K562 (cell line): ENCODE measurements around the gene MRPS26. TPM values are rescaled to one million over a fixed set of nuclear protein-coding genes. Genes with fewer than 3 reads are reported as not detected.

ENCODE experiments used
- ATAC-seq: fragments of 200-7000 bp; cut with Tn5 transposase; 3 replicates; pipeline ENCODE4 v1.9.1; 2020; ENCODE audit warnings: moderate library complexity
- BruUV-seq: library from RNA; stranded (reverse); fragments of 400-500 nt; replicated peaks from 2 replicates; lab custom pipeline; 2021; lab: Mats Ljungman, UMichigan
- CTCF ChIA-PET: fragments of 300-600 bp; formaldehyde crosslinking; extraction: SDS; loops from one replicate; lab custom pipeline; 2021; ENCODE audit warnings: low intra/inter-chr PET ratio; lab: Yijun Ruan, JAX
- POLR2A ChIA-PET: fragments of 300-600, 350-650 bp; sonication (Branson Sonifier 250); formaldehyde crosslinking; extraction: SDS; loops from one replicate; lab custom pipeline; 2021; ENCODE audit warnings: antibody characterized with exemption, inconsistent platforms; lab: Yijun Ruan, JAX
- DNase-seq, 4 experiments: peaks; one replicate each; pipeline versions ENCODE4 v3.0.0 to v3.0.0-alpha.2; 2011 to 2018; ENCODE audit warnings: low spot score in 3 of 4, mixed read lengths in 3 of 4; ENCODE audit errors: extremely low read depth in 1 of 4
- FAIRE-seq: peaks from 2 replicates; lab custom pipeline; 2011; peaks lifted over from hg19 to GRCh38; lab: Jason Lieb, UNC
- H2AFZ ChIP-seq: 2 replicates; pipeline ENCODE4 v1.6.0; 2011; ENCODE audit warnings: low read depth, low read length, control low read depth, inconsistent platforms
- H3K27ac ChIP-seq: fragments of 200-600 bp; 3 replicates; pipeline ENCODE4 v1.8.0; 2011; ENCODE audit warnings: low read depth, mild to moderate bottlenecking, control low read depth, inconsistent platforms, low read length, moderate library complexity, mixed read lengths; ENCODE audit errors: extremely low read depth
- H3K27me3 ChIP-seq, 2 experiments: fragments of 300-600 bp in 1 of 2; 2 replicates in 1 of 2; 3 replicates in 1 of 2; pipeline versions ENCODE4 v1.6.0 to v1.8.0; 2011; ENCODE audit warnings: inconsistent platforms in 2 of 2, low read length in 2 of 2, mild to moderate bottlenecking in 1 of 2, mixed read lengths in 1 of 2, moderate library complexity in 1 of 2; ENCODE audit not compliant: control insufficient read depth in 2 of 2, insufficient read depth in 2 of 2
- H3K36me3 ChIP-seq: fragments of 300-600 bp; 3 replicates; pipeline ENCODE4 v1.8.0; 2011; ENCODE audit warnings: mild to moderate bottlenecking, low read length, inconsistent platforms; ENCODE audit not compliant: control insufficient read depth, insufficient read depth
- H3K4me1 ChIP-seq, 2 experiments: fragments of 200-600 bp in 1 of 2; replicated peaks in 1 of 2; 2 replicates in 1 of 2; 3 replicates in 1 of 2; pipeline versions ENCODE4 v1.5.1 to v1.8.0; 2011; ENCODE audit warnings: inconsistent platforms in 2 of 2, low read length in 2 of 2, mild to moderate bottlenecking in 1 of 2, mixed read lengths in 1 of 2, moderate library complexity in 1 of 2; ENCODE audit not compliant: control insufficient read depth in 2 of 2, insufficient read depth in 2 of 2
- H3K4me2 ChIP-seq: 2 replicates; pipeline ENCODE4 v1.6.1; 2011; ENCODE audit warnings: low read length, control low read depth, inconsistent platforms, mixed read lengths; ENCODE audit not compliant: insufficient read depth
- H3K4me3 ChIP-seq: fragments of 200-600 bp; sonication (generic), shearing (Covaris generic); 2 replicates; pipeline ENCODE4 v1.5.1; 2016; ENCODE audit warnings: control low read depth, inconsistent platforms
- H3K79me2 ChIP-seq: fragments of 200-600 bp; 3 replicates; pipeline ENCODE4 v1.8.0; 2011; ENCODE audit warnings: low read length, inconsistent platforms; ENCODE audit not compliant: control insufficient read depth, insufficient read depth
- H3K9ac ChIP-seq, 2 experiments: 2 replicates each; pipeline versions ENCODE4 v1.6.0 to v1.6.1; 2011; ENCODE audit warnings: low read depth in 2 of 2, low read length in 2 of 2, control low read depth in 1 of 2, inconsistent platforms in 1 of 2, mild to moderate bottlenecking in 1 of 2, mixed read lengths in 1 of 2; ENCODE audit not compliant: insufficient read depth in 1 of 2
- H3K9me1 ChIP-seq: one replicate; pipeline ENCODE4 v1.6.0; 2011; ENCODE audit warnings: inconsistent platforms, mild to moderate bottlenecking, low read length, moderate library complexity; ENCODE audit not compliant: control insufficient read depth, insufficient read depth
- H3K9me3 ChIP-seq: replicated peaks from 2 replicates; pipeline ENCODE4 v1.5.1; 2011; ENCODE audit warnings: low read depth, low read length, inconsistent platforms; ENCODE audit not compliant: control insufficient read depth, insufficient read depth
- H4K20me1 ChIP-seq: replicated peaks from 2 replicates; pipeline ENCODE4 v1.6.1; 2011; ENCODE audit warnings: low read length, inconsistent platforms, mixed read lengths; ENCODE audit not compliant: control insufficient read depth, insufficient read depth
- ATF7 ChIP-seq: fragments of 450-650 bp; IDR thresholded peaks from 2 replicates; pipeline ENCODE4 v1.7.1; 2014; ENCODE audit warnings: mild to moderate bottlenecking, moderate library complexity
- CTBP1 ChIP-seq: fragments of 450-650 bp; IDR thresholded peaks from 2 replicates; pipeline ENCODE4 v1.6.1; 2016; ENCODE audit warnings: borderline replicate concordance
- ELK3 ChIP-seq: fragments of 450-650 bp; formaldehyde crosslinking; IDR thresholded peaks from 2 replicates; pipeline ENCODE4 v1.4.0; 2020; ENCODE audit warnings: mild to moderate bottlenecking
- HNRNPL ChIP-seq: fragments of 200-400 bp; formaldehyde crosslinking; IDR thresholded peaks from 2 replicates; pipeline ENCODE4 v1.6.1; 2017; ENCODE audit warnings: low read depth, mild to moderate bottlenecking, low read length
- NFE2L1 ChIP-seq: fragments of 450-650 bp; IDR thresholded peaks from 2 replicates; pipeline ENCODE4 v1.6.1; 2016; ENCODE audit warnings: missing genetic modification characterization, low read depth, mild to moderate bottlenecking, missing compliant biosample characterization, moderate library complexity, borderline replicate concordance
- NR2C2 ChIP-seq, 2 experiments: fragments of 200-800 bp in 1 of 2; sonication (Bioruptor generic) in 1 of 2; sonication (generic) in 1 of 2; formaldehyde crosslinking in 1 of 2; IDR thresholded peaks; 2 replicates each; pipeline versions ENCODE4 v1.6.1 to v1.8.0; 2016 to 2022; ENCODE audit warnings: mild to moderate bottlenecking in 1 of 2, missing compliant biosample characterization in 1 of 2, missing genetic modification characterization in 1 of 2, missing genetic modification reagents in 1 of 2
- PREB ChIP-seq: sonication (generic); formaldehyde crosslinking; IDR thresholded peaks from 2 replicates; pipeline ENCODE4 v1.8.1; 2023; ENCODE audit warnings: mild to moderate bottlenecking, missing genetic modification reagents
- TAL1 ChIP-seq: fragments of 450-650 bp; IDR thresholded peaks from 2 replicates; pipeline ENCODE4 v1.6.1; 2016; ENCODE audit warnings: mild to moderate bottlenecking
- TFE3 ChIP-seq: fragments of 450-650 bp; formaldehyde crosslinking; IDR thresholded peaks from 2 replicates; pipeline ENCODE4 v1.4.0; 2020; ENCODE audit warnings: mild to moderate bottlenecking, mixed read lengths
- ZFX ChIP-seq: sonication (generic); formaldehyde crosslinking; IDR thresholded peaks from 2 replicates; pipeline ENCODE4 v1.8.0; 2022; ENCODE audit warnings: mild to moderate bottlenecking, missing genetic modification reagents, moderate library complexity
- ZNF239 ChIP-seq: fragments of 250-450 bp; sonication (Bioruptor Pico); IDR thresholded peaks from 2 replicates; pipeline ENCODE4 v1.4.0; 2020; ENCODE audit warnings: mild to moderate bottlenecking
- ZNF41 ChIP-seq: fragments of 250-450 bp; sonication (Bioruptor Pico); conservative IDR thresholded peaks from 2 replicates; pipeline ENCODE4 v1.4.0; 2020; ENCODE audit warnings: mild to moderate bottlenecking
- ZNF592 ChIP-seq: fragments of 450-650 bp; IDR thresholded peaks from 2 replicates; pipeline ENCODE4 v1.6.1; 2017; ENCODE audit warnings: antibody characterized with exemption, mild to moderate bottlenecking
- WGBS: fragments of 100-300 bp; shearing (Covaris generic); methylation state at CpG from one replicate; pipeline ENCODE4 v1.1.6; 2016; ENCODE audit warnings: low coverage, mixed read lengths; ENCODE audit not compliant: insufficient coverage; ENCODE audit errors: missing lambda C conversion rate; 5-methylcytosine and 5-hydroxymethylcytosine counted together
- in situ Hi-C: fragments of 300-500 bp; cut with MboI; formaldehyde crosslinking; loops from 4 replicates; pipeline ENCODE4 v1.15.0; 2018; ENCODE audit warnings: inconsistent platforms, mixed read lengths
- intact Hi-C: fragments of 100-400 bp; cut with micrococcal nuclease; formaldehyde crosslinking; loops from 2 replicates; pipeline ENCODE4 v1.14.2; 2022
- polyA plus RNA-seq, 8 experiments: library from polyadenylated mRNA; depleted of rRNA in 4 of 8; stranded (reverse) in 5 of 8; unstranded in 3 of 8; fragments of >200 nt; fragmentation: Nextera tagmentation in 2 of 8; fragmentation: Illumina TruSeq in 1 of 8; extraction: Ambion mirVana in 2 of 8; extraction: Trizol in 1 of 8; gene quantifications; 2 replicates each; pipeline versions ENCODE4 v1.2.1 to v1.2.3, GENCODE V29; 2011 to 2014; ENCODE audit warnings: inconsistent platforms in 1 of 8, missing spikeins in 1 of 8
- total RNA-seq, 7 experiments: library from RNA; depleted of rRNA in 6 of 7; stranded (reverse); fragments of >200 nt in 6 of 7; fragmentation: Illumina TruSeq in 2 of 7; extraction: Trizol in 2 of 7; gene quantifications; 2 replicates each; pipeline versions ENCODE4 v1.2.1 to v1.2.3, GENCODE V29; 2011 to 2021; ENCODE audit warnings: low replicate concordance in 1 of 7

The MRPS26 gene
- total and polyA plus RNA-seq, 9 of the 15 experiments (the other 6 are each of a cell fraction or from before 2014, with no cell fraction given) = 2.7 to 70.5 (median 28.8) TPM

GRCh38 chr20:3077618-3078134, 31.8 kb downstream of the MRPS26 start:
- peak; percentile 61 to 85 (median 70) for DNase-seq
- peak overlapping the region in 1 of 2 experiments; percentile 37; a peak in 2 of 4 replicates for H3K9ac ChIP-seq
- H3K4me1 ChIP-seq = peaks cover 11 to 18% of the 10 kb centered on the region in 2 experiments; a peak in 4 of 5 replicates
- 0 out of 2 replicates have a peak overlapping the region, but pooled peaks have one; percentile 5 for H3K4me3 ChIP-seq
- FAIRE-seq = peak; percentile 99
- no peaks in the 10 kb centered on the region for H3K9me3 ChIP-seq
- peak overlapping the region; percentile 91 for H2AFZ ChIP-seq
- no peaks in the 10 kb centered on the region for H4K20me1 ChIP-seq
- H3K36me3 ChIP-seq = no peaks in the 10 kb centered on the region
- no peaks in the 10 kb centered on the region for H3K79me2 ChIP-seq
- BruUV-seq = no TSS peak
- H3K4me2 ChIP-seq = peak overlapping the region; percentile 67
- in situ Hi-C loops = no loop called here
- POLR2A ChIA-PET = interaction anchor here (0.6 to 1.1 kb wide), 7 partner anchors 11 to 81 kb away, joined by 3 to 5 read pairs (median 3); partner anchors contain the start of gene MRPS26
- intact Hi-C loops = loop anchor here (1.0 kb wide), 1 partner anchor 23 kb away; no protein-coding TSS in a partner anchor
- WGBS = 2% methylated on average over 4 of the region's 4 CpGs
- peak overlapping the region; percentile 81 for H3K27ac ChIP-seq
- CTCF ChIA-PET = no interaction called here
- no peaks in the 10 kb centered on the region for H3K9me1 ChIP-seq
- H3K27me3 ChIP-seq = no peaks in the 10 kb centered on the region
- peak; percentile 94 for ATAC-seq
- TF ChIP-seq ELK3 (CRISPR knock-in tag) (no peak), NR2C2 (CRISPR knock-in tag; IDR thresholded peaks at IDR 0.05) (0 out of 2 replicates have a peak, but pooled peaks have one; percentile 22), NR2C2 (tag; IDR thresholded peaks at IDR 0.05) (0 out of 2 replicates have a peak, but pooled peaks have one; percentile 18), ZNF239 (CRISPR knock-in tag) (no peak), TAL1 (peak; percentile 74), PREB (CRISPR knock-in tag) (no peak), ZFX (CRISPR knock-in tag) (peak; percentile 29; the same call in 1 of the 2 replicates), ZNF41 (CRISPR knock-in tag) (no peak), ATF7 (peak; percentile 46; the same call in 1 of the 2 replicates), CTBP1 (peak; percentile 74; the same call in 1 of the 2 replicates), NFE2L1 (0 out of 2 replicates have a peak, but pooled peaks have one; percentile 22), ZNF592 (0 out of 2 replicates have a peak, but pooled peaks have one; percentile 45), HNRNPL (no peak), TFE3 (CRISPR knock-in tag) (no peak)
